Natural killer cell (primary cell): ENCODE measurements around the gene STMN1. TPM values are rescaled to one million over a fixed set of nuclear protein-coding genes. Genes with fewer than 3 reads are reported as not detected.

Experiments used
- ATAC-seq, 3 donors: fragments of 150-1000 bp in 2 of 3; fragments of 200-7000 bp in 1 of 3; cut with Tn5 transposase; 1 replicate in 1 of 3; 2 replicates in 2 of 3; pipeline ENCODE4 v1.10.0; 2021; ENCODE audit warnings: mild to moderate bottlenecking in 2 of 3, moderate library complexity in 2 of 3
- DNase-seq, 2 donors: peaks; one replicate each; pipeline versions ENCODE4 v3.0.0 to v3.0.0-alpha.2; 2013 to 2021; ENCODE audit warnings: mixed read lengths in 1 of 2
- H3K27ac ChIP-seq: one replicate; pipeline ENCODE4 v1.5.1; 2013; ENCODE audit warnings: mild to moderate bottlenecking, low read length
- H3K27me3 ChIP-seq: one replicate; pipeline ENCODE4 v1.6.1; 2013; ENCODE audit warnings: low read length; ENCODE audit not compliant: control insufficient read depth, insufficient read depth
- H3K36me3 ChIP-seq: one replicate; pipeline ENCODE4 v1.6.1; 2013; ENCODE audit warnings: low read length; ENCODE audit not compliant: control insufficient read depth, insufficient read depth
- H3K4me1 ChIP-seq: one replicate; pipeline ENCODE4 v1.6.1; 2013; ENCODE audit warnings: low read length; ENCODE audit not compliant: control insufficient read depth, insufficient read depth
- H3K4me3 ChIP-seq: one replicate; pipeline ENCODE4 v1.5.1; 2013; ENCODE audit warnings: low read length
- H3K9me3 ChIP-seq: one replicate; pipeline ENCODE4 v1.6.1; 2013; ENCODE audit warnings: low read length; ENCODE audit not compliant: control insufficient read depth, insufficient read depth
- H3K27ac Mint-ChIP-seq, 2 donors: one replicate each; pipeline ENCODE4 v1.8.0; 2022; ENCODE audit warnings: mild to moderate bottlenecking in 2 of 2, mixed read lengths in 2 of 2, moderate library complexity in 1 of 2
- H3K27me3 Mint-ChIP-seq, 2 donors: one replicate each; pipeline ENCODE4 v1.8.0; 2022; ENCODE audit warnings: low read depth in 2 of 2, mixed read lengths in 2 of 2
- H3K36me3 Mint-ChIP-seq: one replicate; pipeline ENCODE4 v1.8.0; 2022; ENCODE audit warnings: mixed read lengths
- H3K4me1 Mint-ChIP-seq, 2 donors: one replicate each; pipeline ENCODE4 v1.8.0; 2022; ENCODE audit warnings: mixed read lengths in 2 of 2
- H3K4me3 Mint-ChIP-seq: one replicate; pipeline ENCODE4 v1.8.0; 2022; ENCODE audit warnings: mild to moderate bottlenecking, moderate library complexity, mixed read lengths
- H3K9me3 Mint-ChIP-seq, 2 donors: one replicate each; pipeline ENCODE4 v1.8.0; 2022; ENCODE audit warnings: mixed read lengths in 2 of 2
- CTCF ChIP-seq: fragments of 200-600 bp; IDR thresholded peaks from one replicate; pipeline ENCODE4 v1.8.0; 2022; ENCODE audit warnings: antibody characterized with exemption
- WGBS: methylation state at CpG from one replicate; pipeline ENCODE4 v1.1.7; 2013; ENCODE audit warnings: missing lambda C conversion rate; ENCODE audit not compliant: insufficient coverage; 5-methylcytosine and 5-hydroxymethylcytosine counted together
- intact Hi-C: fragments of 100-400 bp; cut with micrococcal nuclease; formaldehyde crosslinking; loops from one replicate; pipeline ENCODE4 v1.14.2; 2022
- total RNA-seq, 4 donors: library from RNA; stranded (reverse); fragments of 120-200 nt in 1 of 4; gene quantifications; one replicate each; pipeline versions ENCODE4 v1.2.3 to v1.2.4, GENCODE V29; 2013 to 2022

STMN1 gene
- total RNA-seq, 3 donors from 2014 or later (not counting 1 experiment from before 2014, with no cell fraction given) = 26.6 to 41.0 (median 35.2) TPM

- Histone ChIP-seq H3K4me3 (no peak overlapping the region), H3K9me3 (no peaks in the 10 kb centered on the region), H3K27ac (no peak overlapping the region), H3K27me3 (no peaks in the 10 kb centered on the region), H3K36me3 (no peaks in the 10 kb centered on the region), H3K4me1 (peaks cover 31% of the 10 kb centered on the region)
- Mint-ChIP-seq H3K4me1 (peaks cover 21 to 27% of the 10 kb centered on the region in 2 donors), H3K9me3 (no peaks in the 10 kb centered on the region), H3K36me3 (no peaks in the 10 kb centered on the region), H3K27me3 (no peaks in the 10 kb centered on the region), H3K4me3 (no peak overlapping the region), H3K27ac (peak overlapping the region in 1 of 2 donors; percentile 79)
- DNase-seq (no peak), ATAC-seq (no peak)
- intact Hi-C loops = no loop called here
- TF ChIP-seq CTCF = no peak
- 65% methylated on average over 16 of the region's 16 CpGs for WGBS
Measured at GRCh38 chr1:25861316-25862286, 44.6 kb downstream of the STMN1 start.

GRCh38 chr1:25858906-25859789 is 47.1 kb downstream of the STMN1 start, which contains the start of gene AUNIP:
TSS of gene AUNIP (minus strand) at chr1:25859457. CDS start at chr1:25859357, 100 bp downstream.
- H3K4me1 Mint-ChIP-seq = peaks cover 21 to 27% of the 10 kb centered on the region in 2 donors
- no peaks in the 10 kb centered on the region for H3K36me3 ChIP-seq
- peak within 1 kb of the TSS; percentile 85 for H3K27ac ChIP-seq
- intact Hi-C loops = no loop called here
- no peaks in the 10 kb centered on the region for H3K9me3 Mint-ChIP-seq
- no peaks in the 10 kb centered on the region for H3K27me3 ChIP-seq
- peak; percentile 87 to 96 for DNase-seq
- WGBS = 2% methylated on average over 77 of the region's 77 CpGs
- H3K4me3 Mint-ChIP-seq = peak within 1 kb of the TSS; percentile 94
- no peak for TF ChIP-seq CTCF
- peak within 1 kb of the TSS; percentile 69 for H3K4me3 ChIP-seq
- no peaks in the 10 kb centered on the region for H3K27me3 Mint-ChIP-seq
- peak; percentile 98 to 99 (median 98) for ATAC-seq
- no peaks in the 10 kb centered on the region for H3K9me3 ChIP-seq
- H3K36me3 Mint-ChIP-seq = no peaks in the 10 kb centered on the region
- peaks cover 31% of the 10 kb centered on the region for H3K4me1 ChIP-seq
- peak within 1 kb of the TSS; percentile 90 to 91 for H3K27ac Mint-ChIP-seq

- Histone ChIP-seq H3K27ac (no peak overlapping the region), H3K4me3 (no peak overlapping the region), H3K36me3 (no peaks in the 10 kb centered on the region), H3K27me3 (no peaks in the 10 kb centered on the region), H3K9me3 (no peaks in the 10 kb centered on the region), H3K4me1 (peaks cover 31% of the 10 kb centered on the region)
- intact Hi-C loops = no loop called here
- H3K9me3 Mint-ChIP-seq = no peaks in the 10 kb centered on the region
- H3K4me3 Mint-ChIP-seq = peak overlapping the region; percentile 94
- no peak for ATAC-seq
- peaks cover 21 to 27% of the 10 kb centered on the region in 2 donors for H3K4me1 Mint-ChIP-seq
- WGBS = 61% methylated on average over 7 of the region's 7 CpGs
- no peaks in the 10 kb centered on the region for H3K27me3 Mint-ChIP-seq
- peak overlapping the region; percentile 90 to 91 for H3K27ac Mint-ChIP-seq
- no peak for DNase-seq
- H3K36me3 Mint-ChIP-seq = no peaks in the 10 kb centered on the region
- no peak for TF ChIP-seq CTCF
Measured at GRCh38 chr1:25858494-25858893, 47.7 kb downstream of the STMN1 start.
